HG02642 (cell line): Measurements from ENCODE around the gene BARD1.
"Not testable (repeated sequence)": the region's sequence is repeated elsewhere in the genome, so short reads cannot be mapped to it uniquely, and the experiment has no call there.

Experiments
- ATAC-seq: cut with Tn5 transposase; IDR thresholded peaks from one replicate; pipeline ENCODE4 v1.9.1; 2021; ENCODE audit warnings: mild to moderate bottlenecking; ENCODE audit not compliant: unreplicated experiment, poor library complexity

The BARD1 gene

DNA sequence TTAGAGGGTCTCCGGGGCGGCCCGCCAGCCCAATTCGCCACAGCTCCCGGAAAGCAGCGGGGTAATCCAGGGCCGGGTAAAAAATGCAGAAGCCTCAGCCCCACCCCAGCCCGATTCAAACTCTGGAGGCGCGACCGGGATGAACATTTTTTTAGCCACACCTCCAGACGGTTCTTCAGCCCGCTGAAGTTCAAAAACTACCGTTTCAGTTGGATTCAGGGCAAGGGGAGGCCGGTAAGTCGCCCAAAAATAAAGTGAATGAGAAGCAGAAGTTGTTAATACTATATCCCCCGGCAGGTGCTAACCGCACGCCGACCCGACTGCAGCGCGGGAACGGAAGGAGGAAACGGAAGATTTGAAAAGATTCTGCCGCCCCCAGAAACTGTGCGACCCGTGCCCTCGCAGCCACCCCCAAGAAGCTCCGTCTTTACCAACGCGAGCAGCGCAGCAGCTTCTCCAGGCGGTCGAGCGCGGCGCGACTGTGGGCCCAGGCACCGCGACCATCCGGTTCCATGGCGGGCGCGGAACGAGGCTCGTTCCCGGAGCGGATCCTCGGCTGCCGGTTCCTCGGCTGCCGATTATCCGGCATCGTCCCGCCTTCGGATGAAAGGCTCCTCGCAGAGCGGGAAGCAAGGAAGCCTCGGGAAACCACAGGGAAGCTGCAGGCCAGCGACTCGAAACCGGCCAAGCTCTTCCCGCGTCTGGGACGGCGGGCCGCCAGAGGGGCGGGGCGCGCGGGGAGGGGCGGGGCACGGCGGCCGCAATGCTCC, at the start of gene BARD1:
Gene BARD1 (minus strand): TSS at position 703 of the 770 bp plus-strand sequence. CDS start 114 bp downstream, at position 589.
- ATAC-seq: peak; percentile 27

DNA sequence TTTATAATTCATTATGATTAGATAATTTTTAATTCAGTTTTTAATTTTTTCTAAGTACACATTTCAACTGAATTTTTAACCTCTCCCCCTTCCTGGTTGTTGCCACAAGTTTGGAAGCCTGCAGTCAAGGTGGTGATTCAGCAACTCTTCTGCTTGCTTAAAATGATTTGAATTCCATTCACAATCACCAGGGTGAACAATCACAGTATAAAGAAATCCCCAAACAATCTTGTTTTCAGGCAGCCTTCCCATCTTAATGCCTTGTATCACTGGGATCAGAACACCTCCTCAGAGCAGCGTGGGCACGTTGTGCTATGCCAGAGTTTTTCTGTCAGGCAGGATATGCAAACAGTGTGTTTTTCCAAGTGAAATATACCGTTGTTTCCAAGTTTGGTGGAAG, 46.7 kb upstream of the BARD1 start:
- no peak for ATAC-seq

DNA sequence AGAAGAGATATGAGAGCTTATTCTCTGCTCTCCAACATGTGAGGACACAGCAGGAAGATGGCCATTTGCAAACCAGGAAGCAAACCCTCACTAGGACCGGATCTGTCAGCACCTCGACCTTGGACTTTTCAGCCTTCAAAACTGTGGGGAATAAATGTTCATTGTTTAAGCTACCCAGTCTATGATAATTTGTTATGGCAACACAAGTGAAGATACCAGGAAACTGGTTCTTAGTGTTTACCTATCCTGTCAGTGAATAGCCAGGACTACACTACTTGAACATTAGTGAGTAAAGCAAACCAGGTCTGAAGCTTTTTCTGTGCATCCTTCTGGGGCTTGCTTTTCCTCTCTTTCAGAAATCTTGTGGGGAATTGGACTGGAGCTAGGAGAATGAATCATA, 44.4 kb upstream of the BARD1 start:
- no peak for ATAC-seq

DNA sequence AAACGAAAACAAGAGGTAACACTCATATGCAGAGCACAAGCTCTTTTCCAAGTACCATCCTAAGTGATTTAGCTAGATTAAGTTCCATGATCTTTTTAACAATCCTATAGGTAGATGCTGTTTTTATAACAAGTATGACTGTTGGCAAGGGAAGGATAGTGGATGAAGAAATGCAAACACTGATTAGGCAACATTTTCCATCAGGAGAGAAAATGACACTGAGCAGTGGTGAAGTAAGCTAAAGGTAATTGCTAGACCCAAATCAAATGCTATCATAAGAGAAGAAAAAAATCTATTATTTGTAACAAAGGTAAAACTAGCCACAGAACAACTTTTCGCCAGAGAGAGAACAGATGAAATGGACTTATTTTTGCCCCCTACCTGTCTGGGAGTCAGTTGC, 34.3 kb upstream of the BARD1 start:
- ATAC-seq: no peak

DNA sequence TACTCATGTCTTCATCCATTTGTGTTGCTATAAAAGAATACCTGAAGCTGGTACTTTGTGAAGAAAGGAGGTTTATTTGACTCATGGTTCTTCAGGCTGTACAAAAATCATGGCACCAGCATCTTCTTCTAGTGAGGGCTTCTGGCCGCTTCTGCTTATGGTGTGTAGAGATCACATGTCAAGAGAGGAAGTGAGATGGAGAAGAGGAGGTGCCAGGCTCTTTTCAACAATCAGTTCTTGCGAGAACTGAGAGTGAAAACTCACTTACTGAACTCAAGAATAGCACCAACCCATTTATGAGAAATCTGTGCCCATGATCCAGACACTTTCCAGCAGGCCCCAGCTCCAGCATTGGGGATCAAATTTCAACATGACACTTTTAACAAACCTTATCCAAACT, 30.0 kb upstream of the BARD1 start:
- peak; percentile 81 for ATAC-seq

DNA sequence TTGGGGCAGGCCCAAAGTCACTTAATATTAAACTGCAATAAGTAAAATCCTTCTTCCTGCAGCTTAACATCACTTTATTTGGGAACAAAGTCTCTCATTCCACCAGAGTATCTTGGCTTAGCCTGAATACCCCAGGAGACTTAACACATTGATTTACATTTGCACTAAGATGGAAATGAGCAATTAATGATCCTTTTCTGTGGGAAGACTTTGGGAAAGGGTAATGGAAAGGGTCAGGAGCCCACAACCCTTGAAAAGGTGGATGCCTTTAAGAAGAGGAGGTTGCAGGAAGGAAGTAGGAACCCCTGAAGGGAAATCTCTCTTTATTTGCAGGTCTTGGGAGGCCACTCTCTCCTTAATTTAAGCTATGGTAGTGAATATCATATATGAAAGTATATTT, 28.0 kb upstream of the BARD1 start:
- ATAC-seq: no peak

DNA sequence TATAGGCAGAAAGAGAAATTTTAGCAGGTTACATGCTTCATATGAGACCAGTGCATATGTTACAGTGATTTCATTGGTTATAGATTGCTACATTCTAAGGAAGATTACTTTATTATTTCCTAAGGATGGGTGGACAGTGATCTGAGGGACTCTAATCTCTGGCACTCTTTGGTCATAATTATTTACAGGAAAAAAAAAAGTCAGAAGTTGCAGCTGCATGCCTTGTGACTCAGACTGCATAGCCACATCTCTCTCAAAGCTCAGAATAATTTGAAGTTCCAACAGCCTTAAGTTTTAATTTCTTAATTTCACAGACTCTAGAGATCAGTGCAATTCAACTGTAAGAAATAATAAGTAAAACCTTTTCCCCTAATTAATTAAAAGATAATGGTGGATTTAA, 27.1 kb upstream of the BARD1 start:
- ATAC-seq: no peak

DNA sequence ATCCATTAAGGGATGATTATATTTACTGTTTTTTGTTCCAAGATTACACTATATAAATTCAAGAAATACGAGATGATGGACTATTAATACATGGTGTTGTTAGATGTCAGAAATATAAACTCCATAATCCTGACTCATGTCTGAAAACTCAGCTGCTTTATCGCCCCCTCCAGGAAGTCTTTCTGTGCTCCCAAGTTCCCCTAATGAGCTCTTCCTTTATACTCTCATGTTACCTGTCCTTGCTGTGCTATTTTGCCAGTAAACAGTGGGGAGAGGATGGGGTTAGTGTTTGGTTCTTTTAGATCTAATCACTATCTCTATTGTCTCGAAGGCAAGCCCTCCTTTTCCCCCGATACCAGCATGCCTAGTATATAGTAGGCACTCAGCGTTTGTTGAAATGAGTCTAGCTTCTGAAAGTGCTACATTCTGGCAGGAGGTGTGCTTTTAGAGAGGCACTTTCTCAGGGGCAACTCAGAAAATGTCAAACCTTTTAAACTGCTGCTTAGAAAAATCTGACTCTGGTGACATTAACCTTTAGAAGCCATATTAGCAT, 21.4 kb upstream of the BARD1 start:
- ATAC-seq: peak; percentile 65

DNA sequence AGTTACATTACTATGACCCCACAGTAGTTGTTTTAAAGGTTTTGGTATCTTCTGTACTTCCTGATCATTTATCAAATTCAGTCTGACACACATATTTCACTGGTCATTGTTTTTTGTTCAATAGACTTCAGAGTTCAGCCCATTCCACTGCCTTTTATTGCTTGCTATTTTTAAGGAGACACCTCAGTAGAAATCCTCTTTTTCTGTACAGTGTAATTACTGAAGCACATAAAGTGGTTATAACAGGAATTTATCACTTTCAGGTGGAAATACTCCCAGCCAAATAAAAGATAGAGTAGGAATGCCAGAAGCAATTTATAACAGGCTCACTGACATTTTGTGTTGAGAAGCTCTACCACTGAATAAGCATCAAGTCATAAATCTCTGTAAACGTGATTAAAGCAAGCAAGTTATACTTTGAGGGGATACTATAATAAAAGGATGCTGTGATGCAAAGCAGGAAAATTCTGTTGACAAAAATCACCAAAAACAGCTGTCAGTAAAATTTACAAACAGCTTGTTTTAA, 6.6 kb upstream of the BARD1 start:
- ATAC-seq: no peak

DNA sequence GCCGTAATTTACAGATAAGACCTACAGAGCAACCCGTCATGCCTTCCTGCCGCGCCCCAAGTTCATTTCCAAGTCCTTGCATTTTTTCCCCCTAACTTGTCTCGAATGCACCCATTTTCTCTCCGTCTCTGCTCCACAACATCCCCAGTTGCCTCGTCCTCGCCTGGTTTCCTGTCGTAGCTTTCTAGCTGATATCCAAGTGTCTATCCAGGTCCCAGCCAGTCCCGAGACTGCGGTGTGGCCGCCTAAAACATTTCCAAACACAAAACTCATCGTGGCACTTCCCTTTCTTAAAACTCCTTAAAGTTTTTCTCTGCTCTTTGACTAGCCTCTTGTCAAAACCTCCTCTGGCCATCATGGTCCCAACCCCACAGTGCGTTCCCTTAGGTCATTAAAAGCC, 1.2 kb upstream of the BARD1 start:
- ATAC-seq: no peak

DNA sequence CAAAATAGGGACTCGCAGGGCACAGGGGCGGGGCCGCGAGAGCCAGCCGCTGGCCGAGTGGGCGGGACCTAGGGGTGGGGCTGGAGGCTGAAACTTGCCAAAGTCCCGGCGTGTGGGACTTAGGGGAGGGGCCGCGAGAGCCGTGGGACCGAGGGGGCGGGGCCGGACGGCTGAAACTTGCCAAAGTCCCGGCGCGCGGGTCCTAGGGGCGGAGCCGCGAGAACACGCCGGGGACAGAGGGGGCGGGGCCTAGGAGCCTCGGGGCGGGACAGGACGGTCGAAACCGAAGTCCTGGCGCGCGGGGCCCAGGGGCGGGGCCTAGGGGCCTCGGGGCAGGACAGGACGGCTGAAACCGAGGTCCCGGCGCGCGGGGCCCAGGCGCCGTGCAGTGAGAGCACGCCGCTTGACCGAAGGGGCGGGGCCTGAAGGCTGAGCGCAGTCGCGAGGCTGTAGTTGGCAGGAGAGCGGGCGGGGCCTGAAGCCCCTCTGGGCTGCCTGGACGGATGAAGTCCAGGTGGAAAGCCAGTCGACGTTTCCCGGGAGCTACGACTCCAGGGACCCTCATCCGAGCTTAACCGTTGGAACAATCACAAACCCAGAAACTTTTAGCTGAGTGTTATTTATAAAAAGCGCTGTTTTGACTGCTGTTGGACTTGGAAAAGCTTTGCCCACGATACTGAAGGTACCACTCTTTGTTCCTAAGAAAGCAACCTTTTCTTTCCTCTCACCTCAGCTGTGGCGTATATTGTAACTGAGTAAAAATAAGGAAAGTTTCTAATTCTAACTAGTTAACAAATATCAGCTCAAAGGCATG, 475 bp upstream of the BARD1 start:
- peak; percentile 88 for ATAC-seq

DNA sequence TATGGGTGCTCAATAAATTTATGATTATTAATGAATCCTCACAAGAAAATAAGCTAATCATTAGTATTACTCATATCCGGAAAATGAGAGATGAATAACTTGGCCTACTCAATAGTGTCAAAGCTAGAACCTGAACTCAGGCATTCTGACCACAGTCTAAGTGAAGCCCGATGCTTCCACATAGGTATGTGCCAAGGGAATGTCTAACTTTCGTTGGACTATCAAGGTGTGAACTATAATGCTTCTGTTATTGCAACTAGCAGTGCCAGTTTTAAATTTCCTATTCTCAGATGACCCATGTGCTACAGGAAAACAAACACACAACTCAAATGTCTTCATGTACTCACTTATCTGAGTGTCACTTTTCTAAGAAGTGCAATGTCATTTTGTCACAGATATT, 1.8 kb downstream of the BARD1 start:
- no peak for ATAC-seq

DNA sequence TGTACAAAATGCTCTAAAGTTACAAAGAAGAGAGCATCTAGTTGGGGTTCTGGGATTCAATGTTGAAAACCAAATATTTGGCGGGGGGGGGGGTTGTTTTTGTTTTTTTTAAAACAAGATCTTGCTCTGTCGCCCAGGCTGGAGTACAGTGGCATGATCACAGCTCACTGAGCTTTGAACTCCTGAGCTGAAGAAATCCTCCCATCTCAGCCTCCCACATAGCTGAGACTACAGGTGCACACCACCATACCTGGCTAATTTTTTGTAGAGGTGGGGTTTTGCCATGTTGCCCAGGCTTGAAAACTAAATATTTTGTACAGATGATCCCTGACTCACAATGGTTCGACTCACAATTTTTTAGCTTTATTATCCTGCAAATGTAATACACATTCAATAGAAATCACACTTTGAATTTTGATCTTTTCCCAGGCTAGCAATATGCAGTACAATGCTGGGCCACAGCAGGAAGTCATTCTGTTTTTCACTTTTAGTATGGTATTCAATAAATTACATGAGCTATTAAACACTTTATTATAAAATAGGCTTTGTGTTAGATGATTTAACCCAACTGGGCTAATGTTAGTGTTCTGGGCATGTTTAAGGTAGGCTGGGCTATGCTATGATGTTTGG, 7.6 kb downstream of the BARD1 start:
- ATAC-seq: no peak

DNA sequence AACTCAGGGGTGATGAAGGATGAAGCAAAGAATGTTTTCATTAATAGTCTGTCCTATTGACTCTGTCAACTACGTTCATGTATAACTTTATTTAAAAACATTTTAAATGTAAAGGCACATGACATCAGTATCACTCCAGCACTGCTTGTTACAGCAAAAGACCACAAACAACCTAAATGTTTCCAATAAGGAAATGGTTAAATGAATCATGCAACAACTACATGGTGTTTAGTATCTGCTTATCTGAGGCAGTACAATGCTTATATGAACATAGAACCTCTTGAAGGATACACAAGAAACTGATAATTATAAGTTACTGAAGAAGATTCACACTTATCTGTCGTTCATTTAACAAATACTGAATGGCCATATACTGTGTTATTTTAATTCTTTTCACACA, 8.4 kb downstream of the BARD1 start:
- no peak for ATAC-seq

DNA sequence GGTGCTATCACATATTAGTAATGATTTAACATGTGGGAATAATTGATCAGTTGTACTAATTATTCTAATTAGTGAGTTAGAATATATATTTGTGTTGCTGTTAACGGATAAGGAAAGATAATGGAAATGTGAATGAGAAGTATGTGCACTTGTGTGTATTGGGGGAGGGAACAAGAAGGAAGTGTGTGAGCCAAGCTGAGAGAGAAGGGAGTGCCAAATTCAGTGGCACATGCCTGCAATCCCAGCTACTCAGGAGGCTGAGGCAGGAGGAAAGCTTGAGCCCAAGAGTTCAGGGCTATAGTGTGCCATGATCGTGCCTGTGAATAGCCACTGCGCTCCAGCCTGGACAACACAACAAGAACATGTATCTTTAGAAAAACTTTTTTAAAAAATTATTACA, 9.3 kb downstream of the BARD1 start:
- ATAC-seq: no peak

DNA sequence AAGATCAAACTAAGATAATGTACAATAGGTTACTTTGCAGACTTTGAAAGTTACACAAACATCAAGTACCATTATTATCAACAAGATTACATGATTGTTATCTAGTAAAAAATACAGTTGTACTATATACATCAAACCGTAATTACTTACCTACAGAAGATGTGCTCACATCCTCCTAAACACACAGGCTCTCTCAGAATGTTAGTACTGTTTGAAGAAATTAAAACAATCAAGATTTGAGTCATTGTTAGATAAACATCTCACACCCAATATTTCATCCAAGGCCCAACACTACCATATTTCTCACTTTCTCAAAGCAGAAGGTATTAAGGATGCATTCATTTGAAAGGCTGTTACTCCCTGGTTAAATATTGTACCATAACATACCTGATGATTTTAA, 12.6 kb downstream of the BARD1 start:
- no peak for ATAC-seq

DNA sequence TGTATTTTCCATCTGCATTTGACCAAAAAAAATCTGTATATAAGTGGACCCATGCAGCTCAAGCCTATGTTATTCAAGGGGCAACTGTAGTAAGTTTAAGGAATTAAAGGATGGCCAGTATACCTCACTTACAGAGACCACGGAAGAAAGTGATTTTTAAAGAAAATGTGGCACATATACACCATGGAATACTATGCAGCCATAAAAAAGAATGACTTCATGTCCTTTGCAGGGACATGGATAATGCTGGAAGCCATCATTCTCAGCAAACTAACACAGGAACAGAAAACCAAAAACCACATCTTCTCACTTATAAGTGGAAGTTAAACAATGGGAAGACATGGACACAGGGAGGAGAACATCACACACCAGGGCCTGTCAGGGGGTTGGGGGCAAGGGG, 26.3 kb downstream of the BARD1 start:
- ATAC-seq: not testable (repeated sequence)

DNA sequence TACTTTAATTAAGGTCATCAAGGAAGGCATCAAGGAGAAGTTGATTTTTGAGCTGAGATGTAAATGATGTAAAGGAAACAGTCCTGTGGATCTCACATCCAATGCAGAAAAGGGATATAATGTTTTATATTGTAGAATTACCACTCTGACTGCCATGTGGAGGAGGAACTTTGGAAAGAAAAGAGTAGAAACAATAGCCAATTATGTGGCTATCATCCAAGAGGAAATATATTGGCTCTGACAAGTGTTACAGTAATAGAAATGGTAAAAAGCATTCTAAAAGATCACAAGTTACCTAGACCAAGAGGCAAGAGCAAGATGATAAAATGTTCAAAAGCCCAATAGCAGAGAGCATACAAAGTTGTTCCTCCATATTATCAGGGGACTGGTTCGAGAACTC, 26.8 kb downstream of the BARD1 start:
- no peak for ATAC-seq

DNA sequence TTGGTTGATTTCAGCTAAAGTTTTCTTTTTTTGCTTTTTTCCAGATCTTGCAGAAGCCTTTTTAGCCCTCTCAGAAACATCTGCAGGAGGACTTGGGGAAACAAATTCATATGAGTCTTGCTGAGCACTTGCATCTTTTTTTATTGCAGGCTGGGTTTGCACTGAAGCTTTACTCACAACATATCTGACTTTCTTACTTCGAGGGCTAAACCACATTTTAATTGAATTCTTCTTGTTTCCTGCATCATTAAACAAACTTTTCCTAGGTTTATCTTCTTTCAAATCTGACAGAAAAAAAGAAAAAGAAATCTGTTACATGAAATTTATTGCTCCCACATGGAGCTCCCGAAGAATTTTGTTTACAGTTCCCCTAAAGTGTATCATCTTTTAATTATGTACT, 28.3 kb downstream of the BARD1 start:
- no peak for ATAC-seq

DNA sequence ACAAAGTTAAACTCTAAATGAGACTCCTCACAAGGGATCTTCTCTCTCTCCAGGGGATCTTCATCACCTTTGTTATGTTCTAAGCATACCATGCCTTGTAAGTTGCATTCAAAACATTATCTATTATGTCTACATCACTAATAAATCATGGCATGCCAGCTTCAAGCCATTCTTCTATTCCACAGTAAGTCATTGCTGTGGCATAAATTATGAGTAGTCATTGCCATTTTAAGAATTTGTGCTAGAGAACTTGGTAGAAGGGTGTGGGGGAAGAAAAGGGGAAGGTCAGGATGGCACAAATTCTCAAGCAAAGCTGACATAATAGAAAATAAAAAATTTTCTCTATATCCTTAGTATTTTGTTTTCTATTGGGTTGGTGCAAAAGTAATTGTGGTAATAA, 33.5 kb downstream of the BARD1 start:
- ATAC-seq: no peak

DNA sequence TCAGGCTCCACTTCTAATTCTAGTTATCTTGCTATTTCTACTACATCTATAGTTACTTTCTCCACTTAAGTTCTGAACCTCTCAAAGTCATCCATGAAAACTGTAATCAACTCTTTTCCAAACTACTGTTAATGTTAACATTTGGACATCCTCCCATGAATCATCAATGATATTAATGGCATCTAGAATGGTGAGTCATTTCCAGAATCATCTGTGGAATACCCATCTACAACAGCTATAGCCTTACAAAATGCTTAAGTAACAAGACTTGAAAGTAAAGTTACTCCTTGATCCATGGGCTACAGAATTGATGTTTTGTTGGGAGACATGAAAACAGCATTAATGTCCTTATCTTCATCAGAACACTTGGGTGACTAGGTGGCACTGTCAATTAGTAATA, 35.4 kb downstream of the BARD1 start:
- ATAC-seq: no peak
